SK-N-MC (cell line): ENCODE results near the gene GRAMD2A.

ENCODE experiments used
- DNase-seq: peaks from one replicate; pipeline ENCODE4 v3.0.0-alpha.2; 2011; ENCODE audit warnings: low read depth, low spot score
- H3K27ac ChIP-seq: fragments of 200-600 bp; sonication (generic); 2 replicates; pipeline ENCODE4 v1.5.1; 2016; ENCODE audit warnings: mixed run types
- H3K36me3 ChIP-seq: fragments of 200-600 bp; sonication (generic); 2 replicates; pipeline ENCODE4 v1.6.1; 2017; ENCODE audit warnings: antibody characterized with exemption, low read length, mixed read lengths; ENCODE audit not compliant: insufficient read depth
- H3K4me3 ChIP-seq: fragments of 200-600 bp; sonication (generic); 2 replicates; pipeline ENCODE4 v1.5.1; 2016
- H3K9ac ChIP-seq: fragments of 200-600 bp; sonication (generic); 2 replicates; pipeline ENCODE4 v1.8.0; 2017; ENCODE audit warnings: mixed run types, mixed read lengths; ENCODE audit not compliant: insufficient read length
- H3K9me3 ChIP-seq: fragments of 200-600 bp; sonication (generic); 2 replicates; pipeline ENCODE4 v1.6.1; 2017; ENCODE audit warnings: low read depth, mild to moderate bottlenecking, antibody characterized with exemption, low read length, moderate library complexity, mixed read lengths
- EZH2 ChIP-seq: fragments of 200-600 bp; sonication (generic); IDR thresholded peaks from one replicate; pipeline ENCODE4 v1.6.1; 2017; ENCODE audit warnings: antibody characterized with exemption
- FOXP2 ChIP-seq: optimal IDR thresholded peaks from 2 replicates; pipeline ENCODE3; 2011; ENCODE audit warnings: mild to moderate bottlenecking, moderate library complexity; ENCODE audit not compliant: insufficient read depth; ENCODE audit errors: extremely low read length, control extremely low read depth
- POLR2AphosphoS5 ChIP-seq: IDR thresholded peaks from 2 replicates; pipeline ENCODE4 v1.6.1; 2012; ENCODE audit warnings: mild to moderate bottlenecking, low read depth, low read length, borderline replicate concordance

The GRAMD2A gene

GRCh38 chr15:72146221-72146620 is 51.4 kb downstream of the GRAMD2A start:
- no peak overlapping the region for H3K4me3 ChIP-seq
- no peaks in the 10 kb centered on the region for H3K9me3 ChIP-seq

DNA sequence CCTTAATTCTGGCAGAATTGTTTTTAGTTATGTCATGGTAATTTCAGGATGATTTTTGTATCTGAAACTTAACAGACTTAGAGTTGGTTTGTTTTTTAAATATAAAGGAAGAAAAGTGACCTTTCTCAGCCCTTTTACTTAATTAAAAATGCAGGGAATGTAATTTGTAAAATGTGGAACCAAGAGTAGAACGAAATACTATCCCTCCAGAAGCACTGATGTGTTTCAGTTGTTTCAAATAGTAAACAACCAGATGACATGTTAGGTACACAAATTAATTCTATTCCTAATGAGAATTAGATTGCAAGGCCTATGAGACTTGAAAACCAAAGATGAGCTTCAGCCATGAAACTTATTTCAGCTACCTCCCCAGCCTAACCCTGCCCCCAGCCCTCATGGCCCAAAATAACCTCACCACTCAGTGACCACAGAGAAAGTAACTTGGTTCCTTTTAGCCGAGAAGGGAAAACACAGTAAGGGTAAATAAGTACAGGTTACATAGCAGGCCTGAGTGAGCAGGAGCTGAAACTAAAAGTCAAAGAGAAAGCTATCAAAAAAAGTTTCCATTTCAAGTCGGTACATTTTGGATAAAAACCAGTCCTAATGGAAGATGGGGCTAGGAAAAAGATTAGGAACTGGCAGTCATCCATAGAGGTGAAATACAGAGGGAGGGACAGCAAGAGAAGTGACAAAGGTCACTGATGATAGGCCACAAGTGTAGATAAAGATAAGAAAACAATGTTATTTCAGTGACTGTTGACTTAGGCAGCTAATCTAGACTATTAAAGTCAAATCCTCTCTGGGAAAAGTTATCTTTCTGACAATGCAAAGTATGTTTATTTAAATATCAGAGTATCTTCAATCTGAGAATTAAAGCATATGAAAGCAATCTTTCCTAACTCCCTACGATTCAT is 56.2 kb downstream of the GRAMD2A start:
- Histone ChIP-seq H3K36me3 (no peaks in the 10 kb centered on the region), H3K9ac (no peak overlapping the region), H3K4me3 (no peak overlapping the region), H3K27ac (no peak overlapping the region), H3K9me3 (no peaks in the 10 kb centered on the region)
- TF ChIP-seq POLR2AphosphoS5, result no peak
- TF ChIP-seq EZH2, result no peak
- no peak for TF ChIP-seq FOXP2
- no peak for DNase-seq

More at GRCh38 chr15:72146221-72146620, 51.4 kb downstream of the GRAMD2A start:
- TF ChIP-seq FOXP2 (no peak), EZH2 (no peak), POLR2AphosphoS5 (no peak)
- no peak overlapping the region for H3K27ac ChIP-seq
- no peak for DNase-seq
- H3K9ac ChIP-seq, result no peak overlapping the region
- no peaks in the 10 kb centered on the region for H3K36me3 ChIP-seq

DNA sequence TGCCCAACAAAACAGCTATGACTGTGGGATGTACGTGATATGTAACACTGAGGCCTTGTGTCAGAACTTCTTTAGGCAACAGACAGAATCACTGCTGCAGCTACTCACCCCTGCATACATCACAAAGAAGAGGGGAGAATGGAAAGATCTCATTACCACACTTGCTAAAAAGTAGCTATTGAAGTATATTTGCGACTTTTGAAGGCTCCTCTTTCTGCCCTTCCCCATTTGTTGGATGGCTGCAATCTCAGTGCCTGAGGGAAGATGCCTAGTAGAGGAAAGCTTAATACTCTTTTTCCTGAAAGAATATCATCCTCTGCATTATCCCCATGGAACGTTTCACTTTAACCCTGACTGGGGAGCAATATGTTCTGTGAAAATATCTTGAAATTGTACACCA is 57.5 kb downstream of the GRAMD2A start:
- DNase-seq, result no peak
- no peak for TF ChIP-seq FOXP2
- TF ChIP-seq POLR2AphosphoS5, result no peak
- no peak for TF ChIP-seq EZH2

DNA sequence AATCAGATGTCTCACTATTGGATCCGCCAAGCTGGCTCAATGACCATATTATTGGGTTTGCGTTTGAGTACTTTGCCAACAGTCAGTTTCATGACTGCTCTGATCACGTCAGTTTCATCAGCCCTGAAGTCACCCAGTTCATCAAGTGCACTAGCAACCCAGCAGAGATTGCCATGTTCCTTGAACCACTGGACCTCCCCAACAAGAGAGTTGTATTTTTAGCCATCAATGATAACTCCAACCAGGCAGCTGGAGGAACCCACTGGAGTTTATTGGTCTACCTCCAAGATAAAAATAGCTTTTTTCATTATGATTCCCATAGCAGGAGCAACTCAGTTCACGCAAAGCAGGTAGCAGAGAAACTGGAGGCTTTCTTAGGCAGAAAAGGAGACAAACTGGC is 57.9 kb downstream of the GRAMD2A start:
- H3K36me3 ChIP-seq, result no peaks in the 10 kb centered on the region
- no peaks in the 10 kb centered on the region for H3K9me3 ChIP-seq
- no peak overlapping the region for H3K9ac ChIP-seq
- no peak for DNase-seq
- TF ChIP-seq EZH2 (no peak), POLR2AphosphoS5 (no peak), FOXP2 (no peak)
- H3K27ac ChIP-seq, result no peak overlapping the region
- H3K4me3 ChIP-seq, result no peak overlapping the region

More for the DNA sequence above, 57.5 kb downstream of the GRAMD2A start:
- Histone ChIP-seq H3K36me3 (no peaks in the 10 kb centered on the region), H3K27ac (peak overlapping the region; percentile 32; the same call in 1 of the 2 replicates), H3K9me3 (no peaks in the 10 kb centered on the region), H3K9ac (no peak overlapping the region), H3K4me3 (no peak overlapping the region)

- no peak overlapping the region for H3K27ac ChIP-seq
- H3K9ac ChIP-seq, result no peak overlapping the region
- H3K4me3 ChIP-seq, result no peak overlapping the region
- TF ChIP-seq EZH2 (no peak), POLR2AphosphoS5 (no peak), FOXP2 (no peak)
- H3K9me3 ChIP-seq, result no peaks in the 10 kb centered on the region
- no peaks in the 10 kb centered on the region for H3K36me3 ChIP-seq
- no peak for DNase-seq
Observed at GRCh38 chr15:72136170-72137051, 61.2 kb downstream of the GRAMD2A start.

DNA sequence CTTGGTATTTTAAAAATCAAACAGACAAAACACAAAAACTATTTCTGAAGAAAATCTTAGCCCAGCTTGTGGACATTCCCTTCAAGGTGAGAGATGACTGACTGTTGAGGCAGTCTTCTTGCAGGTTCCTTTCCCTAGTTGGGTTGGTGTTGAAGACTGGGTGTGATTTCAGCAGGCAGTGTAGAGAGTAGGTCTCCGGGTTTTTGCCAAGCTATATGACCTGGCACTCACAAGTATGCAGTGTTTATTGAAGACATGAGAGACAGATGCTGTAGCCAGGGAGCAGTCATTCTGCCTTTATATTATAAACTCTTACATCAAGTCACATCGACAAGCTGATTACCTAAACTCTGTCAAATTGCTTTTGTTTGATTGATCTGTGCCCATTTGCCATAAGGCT is 61.9 kb downstream of the GRAMD2A start:
- no peak overlapping the region for H3K27ac ChIP-seq
- TF ChIP-seq FOXP2, result no peak
- TF ChIP-seq POLR2AphosphoS5, result no peak
- no peak for TF ChIP-seq EZH2
- no peak overlapping the region for H3K4me3 ChIP-seq
- H3K9me3 ChIP-seq, result no peaks in the 10 kb centered on the region
- no peaks in the 10 kb centered on the region for H3K36me3 ChIP-seq
- no peak overlapping the region for H3K9ac ChIP-seq
- DNase-seq, result no peak

DNA sequence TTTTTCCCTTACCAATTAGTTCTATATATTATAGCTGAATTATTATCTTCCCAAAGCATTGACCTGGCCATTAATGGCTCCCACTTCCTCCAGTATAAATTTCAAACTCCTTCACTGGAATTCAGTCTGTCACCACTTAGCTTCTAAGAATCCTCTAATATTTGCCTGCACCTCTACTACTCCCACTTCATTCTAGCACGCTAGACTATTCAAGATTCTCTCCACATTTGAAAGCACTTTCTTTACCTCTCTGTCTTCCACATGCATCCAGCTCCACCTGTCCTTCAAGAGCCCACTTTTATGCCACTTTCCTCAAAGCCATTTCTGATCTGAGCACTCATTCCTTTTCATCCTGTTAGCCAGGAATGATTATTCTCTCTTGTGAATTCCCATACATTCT is 64.4 kb downstream of the GRAMD2A start:
- Histone ChIP-seq H3K9ac (no peak overlapping the region), H3K36me3 (no peaks in the 10 kb centered on the region), H3K27ac (no peak overlapping the region), H3K9me3 (no peaks in the 10 kb centered on the region), H3K4me3 (no peak overlapping the region)
- TF ChIP-seq POLR2AphosphoS5 (no peak), EZH2 (no peak), FOXP2 (no peak)
- no peak for DNase-seq

DNA sequence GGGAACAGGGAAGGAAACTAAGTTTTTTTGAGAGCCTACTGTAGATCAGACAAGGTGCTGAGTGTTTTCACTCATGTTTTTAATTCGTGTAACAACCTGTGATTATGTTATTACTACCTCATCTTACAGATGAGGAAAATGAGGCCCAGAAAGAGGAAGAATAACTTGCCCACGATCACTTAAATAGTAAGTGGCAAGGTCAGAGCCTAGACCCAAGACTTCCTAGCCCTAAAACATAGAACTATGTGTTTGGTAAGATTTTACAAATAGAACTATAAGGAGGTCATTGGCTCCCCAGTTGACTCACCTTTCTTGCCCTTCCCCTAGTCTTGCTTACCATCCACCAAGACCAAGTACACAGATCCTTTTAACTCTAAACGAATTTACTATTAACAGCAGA is 65.7 kb downstream of the GRAMD2A start:
- no peak overlapping the region for H3K4me3 ChIP-seq
- H3K36me3 ChIP-seq, result no peaks in the 10 kb centered on the region
- no peaks in the 10 kb centered on the region for H3K9me3 ChIP-seq
- H3K9ac ChIP-seq, result no peak overlapping the region
- TF ChIP-seq EZH2 (no peak), POLR2AphosphoS5 (no peak), FOXP2 (no peak)
- H3K27ac ChIP-seq, result no peak overlapping the region
- no peak for DNase-seq
